GM12864 (cell line): ENCODE measurements around the gene EYS.
"Not testable (repeated sequence)": the region's sequence is repeated elsewhere in the genome, so short reads cannot be mapped to it uniquely, and the experiment has no call there.

Experiments used
- DNase-seq: peaks from one replicate; pipeline ENCODE4 v3.0.0-alpha.2; 2011; ENCODE audit warnings: low read depth
- H3K4me3 ChIP-seq: 2 replicates; pipeline ENCODE4 v1.5.1; 2011; ENCODE audit warnings: mild to moderate bottlenecking, low read depth, low read length, control low read depth
- CTCF ChIP-seq: IDR thresholded peaks from 2 replicates; pipeline ENCODE4 v1.5.1; 2011; ENCODE audit warnings: low read depth, mild to moderate bottlenecking, moderate library complexity, low read length, control low read depth, inconsistent platforms; ENCODE audit errors: missing control alignments

Gene EYS

GRCh38 chr6:65545920-65546319 lies 161.1 kb downstream of the EYS start:
- no peak overlapping the region for H3K4me3 ChIP-seq
- DNase-seq = no peak
- no peak for TF ChIP-seq CTCF

GRCh38 chr6:65538644-65539043 lies 168.4 kb downstream of the EYS start:
- DNase-seq = no peak
- no peak for TF ChIP-seq CTCF
- H3K4me3 ChIP-seq = no peak overlapping the region

GRCh38 chr6:65537600-65537999 lies 169.4 kb downstream of the EYS start:
- TF ChIP-seq CTCF = no peak
- no peak overlapping the region for H3K4me3 ChIP-seq
- DNase-seq = no peak

GRCh38 chr6:65531533-65531932 lies 175.5 kb downstream of the EYS start:
- DNase-seq = no peak
- no peak overlapping the region for H3K4me3 ChIP-seq
- TF ChIP-seq CTCF = no peak

GRCh38 chr6:65524232-65524631 lies 182.8 kb downstream of the EYS start:
- TF ChIP-seq CTCF = no peak
- no peak overlapping the region for H3K4me3 ChIP-seq
- no peak for DNase-seq

GRCh38 chr6:65505736-65506135 lies 201.3 kb downstream of the EYS start:
- TF ChIP-seq CTCF = no peak
- no peak overlapping the region for H3K4me3 ChIP-seq
- DNase-seq = no peak

GRCh38 chr6:65501045-65501444 lies 206.0 kb downstream of the EYS start:
- no peak overlapping the region for H3K4me3 ChIP-seq
- TF ChIP-seq CTCF = no peak
- DNase-seq = no peak

- H3K4me3 ChIP-seq, DNase-seq: not testable (repeated sequence)
These were observed 223.4 kb downstream of the EYS start for GRCh38 chr6:65483652-65484051.
